ENCODE measurements around the gene HCN1.
"Not testable (repeated sequence)": the region's sequence is repeated elsewhere in the genome, so short reads cannot be mapped to it uniquely, and the experiment has no call there.

The HCN1 gene

DNA sequence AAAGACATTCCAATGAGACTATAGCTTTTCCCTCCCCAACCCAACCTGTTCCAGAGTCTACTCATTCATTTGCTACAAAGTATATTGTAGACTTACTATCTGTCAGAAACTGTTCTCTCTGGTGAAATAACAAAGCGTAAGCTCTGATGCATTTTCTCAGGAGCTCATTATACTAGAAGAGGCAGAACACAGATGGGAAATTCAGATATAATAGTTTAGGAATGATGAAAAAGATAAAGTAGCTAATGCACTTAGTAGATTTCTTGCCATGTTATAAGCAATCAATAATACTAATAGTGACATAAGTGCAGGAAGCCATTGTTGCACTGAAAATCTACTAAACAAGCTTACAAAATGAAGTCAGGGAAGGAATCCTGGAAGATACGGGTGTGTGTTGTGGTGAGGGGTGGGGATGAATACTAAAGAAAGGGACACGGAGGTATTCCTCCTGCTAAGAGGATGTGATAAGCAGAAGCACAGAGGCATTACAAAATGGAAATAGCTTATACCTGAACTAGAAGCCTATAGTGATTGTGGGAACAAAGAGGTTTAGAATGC, 78.2 kb downstream of the HCN1 start:
- no peak for DNase-seq

DNA sequence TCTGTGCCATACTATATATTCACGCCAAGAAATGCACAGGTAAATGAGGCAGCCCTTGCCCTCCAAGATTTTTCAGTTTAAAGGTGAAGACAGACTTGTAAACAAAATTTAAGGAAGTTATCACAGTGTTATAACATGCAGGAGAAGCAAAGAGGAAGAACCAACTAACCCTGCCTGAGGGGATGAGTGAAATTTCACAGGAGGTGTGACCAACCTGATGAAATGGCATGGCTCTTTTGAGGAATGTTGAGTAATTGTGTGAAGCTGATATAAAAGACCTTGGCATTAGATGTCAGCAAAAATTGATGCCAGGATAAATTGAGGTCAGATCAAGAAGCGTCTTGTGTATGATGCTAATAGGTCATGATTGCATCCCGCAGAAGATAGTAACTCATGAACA, 86.5 kb downstream of the HCN1 start:
- DNase-seq = no peak

DNA sequence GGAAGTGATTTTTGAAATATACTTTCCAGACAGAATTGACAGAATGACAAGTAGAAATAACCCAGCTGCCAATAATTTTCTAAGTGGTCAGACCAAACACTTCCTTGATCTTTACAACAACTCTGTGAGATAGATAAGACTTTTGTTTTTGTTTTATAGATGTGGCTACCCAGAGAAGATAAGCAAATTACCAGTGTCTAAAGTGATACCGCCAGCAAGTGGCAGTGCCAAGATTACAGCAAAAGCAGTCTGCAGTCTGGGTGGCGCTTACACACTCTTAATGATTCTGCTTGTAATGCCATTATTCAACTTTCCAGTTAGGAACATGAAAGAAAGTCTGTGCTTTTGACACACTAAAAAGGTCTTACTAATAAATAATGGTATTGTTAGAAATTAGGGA, 92.1 kb downstream of the HCN1 start:
- DNase-seq = no peak

DNA sequence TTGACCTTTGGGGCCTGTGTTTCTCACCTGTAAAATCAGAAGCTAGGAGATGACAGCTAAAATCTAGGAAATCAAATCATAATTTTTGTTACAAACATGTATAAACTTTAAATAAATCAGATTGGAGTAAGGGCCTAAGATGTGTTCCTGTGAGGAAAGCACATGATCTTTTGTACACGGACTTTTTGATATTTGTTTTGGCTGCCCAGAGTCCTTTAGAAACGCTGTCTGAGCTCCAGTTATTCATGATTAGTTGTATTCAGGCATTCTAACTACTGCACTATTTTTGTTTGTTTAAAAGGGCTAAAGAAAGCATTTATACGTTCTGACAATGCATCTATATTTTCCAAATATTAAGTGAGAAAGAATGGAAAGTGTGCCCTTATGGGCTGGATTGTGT, 94.8 kb downstream of the HCN1 start:
- no peak for DNase-seq

DNA sequence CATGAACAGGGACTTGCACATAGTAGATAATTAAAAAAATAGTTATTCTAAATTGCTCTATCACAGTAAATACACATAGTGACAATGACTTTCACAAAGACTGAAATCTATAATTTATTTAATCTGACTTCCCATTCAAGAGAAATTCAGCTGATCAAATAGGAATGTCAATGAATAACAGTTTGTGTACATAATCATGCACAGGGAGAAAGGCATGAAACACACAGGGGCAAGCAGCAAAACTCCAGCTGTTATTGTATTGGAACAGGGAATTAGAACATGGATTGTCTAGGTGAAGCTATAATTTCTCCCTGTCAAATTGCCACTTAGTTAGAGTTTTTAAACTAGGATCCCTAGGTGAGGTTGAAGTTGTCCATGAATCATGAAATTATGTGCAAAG, 99.9 kb downstream of the HCN1 start:
- no peak for DNase-seq

DNA sequence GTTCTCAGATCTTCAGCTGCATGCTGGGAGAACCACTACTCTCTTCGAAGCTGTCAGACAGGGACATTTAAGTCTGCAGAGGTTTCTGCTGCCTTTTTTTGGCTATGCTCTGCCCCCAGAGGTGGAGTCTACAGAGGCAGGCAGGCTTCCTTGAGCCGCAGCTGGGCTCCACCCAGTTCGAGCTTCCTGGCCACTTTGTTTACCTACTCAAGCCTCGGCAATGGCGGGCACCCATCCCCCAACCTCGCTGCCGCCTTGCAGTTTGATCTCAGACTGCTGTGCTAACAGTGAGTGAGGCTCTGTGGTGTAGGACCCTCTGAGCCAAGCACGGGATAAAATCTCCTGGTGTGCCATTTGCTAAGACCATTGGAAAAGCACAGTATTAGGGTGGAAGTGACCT, 110.2 kb downstream of the HCN1 start:
- DNase-seq = not testable (repeated sequence)

DNA sequence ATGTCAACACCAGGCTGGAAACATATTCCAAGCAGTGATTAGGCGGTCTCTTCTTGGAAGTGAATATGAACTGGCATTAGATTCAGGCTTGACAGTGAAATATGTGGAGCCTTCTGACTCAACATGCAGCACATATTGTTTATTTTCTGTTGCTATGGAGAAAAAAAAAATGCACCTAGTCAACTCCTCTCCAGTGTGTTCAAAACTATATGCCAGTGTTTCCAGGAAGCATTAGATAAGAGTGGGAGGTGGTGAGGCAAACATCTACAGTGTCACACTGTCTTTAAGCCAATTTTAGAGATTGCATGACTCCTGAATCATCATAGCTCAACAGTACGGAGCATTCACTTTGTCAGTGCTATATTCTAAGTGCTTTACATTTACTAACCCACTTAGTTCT, 117.9 kb downstream of the HCN1 start:
- no peak for DNase-seq

DNA sequence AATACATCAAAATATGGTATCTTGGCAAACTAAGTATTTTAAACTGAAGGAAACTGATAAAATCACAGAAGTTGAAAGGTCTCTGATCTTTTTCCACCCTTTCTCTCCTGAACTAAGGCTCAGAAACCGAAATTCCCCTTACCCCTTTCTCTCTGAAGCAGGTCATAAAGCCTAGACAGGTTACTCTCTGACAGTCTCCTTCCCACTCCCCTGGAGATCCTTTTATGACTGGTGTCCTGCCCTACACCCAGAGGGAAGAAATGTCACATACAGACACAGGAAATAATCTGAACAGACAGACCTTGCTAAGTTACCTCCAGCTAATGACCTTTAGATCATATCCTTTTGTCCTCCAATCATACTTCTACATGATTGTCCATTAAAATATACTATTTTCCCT, 127.4 kb downstream of the HCN1 start:
- no peak for DNase-seq

DNA sequence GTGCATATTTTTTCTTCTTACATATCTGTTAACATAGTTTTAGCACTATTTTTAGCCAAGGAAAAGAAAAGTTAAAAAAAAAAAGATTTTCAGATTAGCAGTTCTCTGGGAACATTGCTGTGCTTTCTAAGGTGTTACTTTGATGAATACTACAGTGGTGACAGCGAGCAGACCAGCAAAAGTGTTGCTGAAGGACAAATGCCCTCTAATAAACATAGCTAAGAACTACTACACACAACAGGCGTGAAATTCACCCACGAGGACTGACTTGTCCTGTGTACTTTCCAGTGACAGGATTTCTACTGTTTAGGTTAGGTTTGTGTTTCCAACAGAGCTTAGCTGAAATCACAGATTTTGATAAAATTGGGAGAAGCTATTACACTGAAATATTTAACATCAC, 153.8 kb downstream of the HCN1 start:
- DNase-seq = no peak

DNA sequence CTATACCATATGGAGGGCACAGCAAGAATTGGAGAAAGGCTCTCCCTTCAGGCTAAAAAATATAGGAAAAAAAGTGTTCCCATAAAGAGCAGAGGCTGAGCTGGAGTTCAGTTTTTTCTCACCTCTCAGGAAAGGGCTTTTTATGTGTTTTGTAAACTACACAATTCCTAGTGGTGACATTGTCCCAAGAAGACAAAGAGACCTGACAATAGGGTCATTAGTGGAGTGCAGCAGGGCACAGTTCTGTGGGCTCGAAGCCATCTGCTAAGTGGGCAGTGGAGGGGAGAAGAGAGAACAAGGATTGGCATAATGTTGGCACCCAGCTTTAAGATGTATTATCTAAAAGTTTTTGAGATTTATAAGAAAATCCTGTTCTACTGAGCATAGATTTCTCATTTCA, 162.5 kb downstream of the HCN1 start:
- no peak for DNase-seq

DNA sequence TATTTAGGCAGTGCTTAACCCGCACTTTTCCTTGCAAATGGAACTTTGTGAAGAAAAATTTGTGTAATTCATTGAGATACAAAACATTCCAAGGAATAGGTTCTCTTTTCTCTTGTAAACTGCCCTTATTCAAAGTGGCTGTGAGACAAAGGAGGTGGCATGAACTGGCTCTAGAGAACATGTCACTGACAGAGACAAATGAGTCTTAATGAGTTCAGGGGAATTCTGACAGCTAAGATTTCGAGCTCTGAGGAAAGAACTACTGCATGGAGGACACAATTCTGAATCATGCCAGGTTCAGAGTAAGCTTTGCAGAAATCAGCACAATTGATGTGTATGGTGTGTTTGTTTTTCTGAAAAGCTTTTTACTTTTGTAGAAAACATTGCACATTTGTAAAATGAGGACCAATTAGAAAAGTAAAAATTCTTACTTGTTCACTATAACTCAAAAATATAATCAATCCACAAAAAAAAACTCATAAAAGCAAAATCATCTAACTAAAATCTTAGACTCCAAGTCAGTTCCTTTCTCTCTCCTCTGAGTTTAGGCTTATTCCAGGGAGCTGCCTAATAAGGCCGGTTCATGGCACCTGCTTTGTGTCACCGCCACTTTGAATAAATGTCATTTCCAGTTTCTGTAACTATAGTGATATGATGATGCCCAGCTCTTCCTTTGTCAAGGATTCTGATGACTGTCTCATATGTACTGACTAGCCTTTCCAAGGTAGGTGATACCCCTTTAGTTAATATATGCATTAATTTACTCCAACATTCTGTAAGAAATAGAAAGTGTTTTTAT, 163.2 kb downstream of the HCN1 start:
- DNase-seq = no peak

DNA sequence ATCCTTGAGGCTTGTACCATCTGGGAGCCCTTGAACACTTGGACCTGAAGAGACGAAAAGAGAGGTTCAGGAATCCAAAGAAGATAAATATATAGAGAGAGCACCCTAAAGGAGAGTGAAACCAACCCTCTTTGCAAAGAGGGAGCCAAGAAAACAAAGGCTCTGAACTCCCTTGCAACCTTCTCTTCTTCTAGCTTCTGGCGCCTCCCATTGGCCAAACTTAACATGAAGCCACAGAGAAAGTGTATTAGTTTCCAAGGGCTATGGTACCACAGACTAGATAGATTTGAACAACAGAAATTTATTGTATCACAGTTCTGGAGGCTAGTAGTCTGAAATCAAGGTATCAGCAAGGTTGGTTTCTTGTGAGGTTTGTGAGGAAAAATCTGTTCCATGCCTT, 175.1 kb downstream of the HCN1 start:
- DNase-seq = no peak

DNA sequence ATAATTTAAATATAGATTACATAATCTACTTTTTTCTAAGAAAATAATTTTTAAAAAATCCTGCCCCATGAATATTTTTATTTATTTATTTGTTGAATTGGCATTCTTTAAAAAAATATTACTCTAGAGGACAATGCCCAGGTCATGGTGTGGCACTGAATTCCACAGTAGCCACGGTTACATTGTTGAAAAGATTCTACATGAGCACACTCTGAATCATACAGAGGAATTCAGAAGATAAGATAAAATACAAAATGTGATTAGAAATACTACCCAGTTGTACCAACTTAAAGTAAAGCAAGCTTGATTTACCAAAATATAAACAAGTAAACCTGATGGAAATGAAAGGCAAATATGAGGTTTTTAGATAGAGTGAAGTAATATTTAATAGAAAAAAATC, 183.7 kb downstream of the HCN1 start:
- DNase-seq = no peak

DNA sequence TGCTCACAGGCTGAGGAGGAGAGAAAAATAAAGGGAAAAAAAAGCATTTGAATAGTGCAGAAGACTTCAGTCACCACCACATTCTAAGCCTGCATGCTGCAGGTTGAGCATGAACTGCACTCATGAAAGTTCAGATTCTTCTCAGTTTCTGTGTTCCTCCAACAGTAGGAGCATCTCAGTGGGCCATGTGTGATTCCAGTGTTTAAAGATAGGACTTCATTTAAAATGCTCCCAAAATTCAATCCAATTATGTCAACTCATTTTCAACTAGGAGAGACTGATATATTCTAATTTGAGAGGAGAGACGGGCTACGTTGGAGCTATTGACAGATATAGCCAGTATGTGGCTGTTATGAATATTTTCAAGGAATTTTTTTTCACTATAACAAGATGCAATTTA, 186.8 kb downstream of the HCN1 start:
- DNase-seq = no peak

DNA sequence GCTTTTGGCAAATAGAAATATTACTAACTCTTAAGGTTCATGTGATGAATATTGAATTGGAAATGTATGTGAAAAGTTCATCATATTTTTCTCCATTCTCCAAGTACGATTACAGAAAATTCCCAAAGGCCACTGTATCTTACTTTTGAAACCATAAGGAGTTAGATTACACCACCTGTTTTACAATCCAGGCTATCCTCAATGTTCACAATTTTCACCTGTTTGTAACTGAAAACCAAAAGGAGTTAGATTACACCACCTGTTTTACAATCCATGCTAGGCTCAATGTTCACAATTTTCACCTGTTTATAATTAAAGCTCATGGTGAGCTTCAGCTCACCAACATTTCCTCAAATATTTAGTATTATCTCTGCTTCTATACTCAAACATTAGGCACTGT, 188.0 kb downstream of the HCN1 start:
- no peak for DNase-seq

DNA sequence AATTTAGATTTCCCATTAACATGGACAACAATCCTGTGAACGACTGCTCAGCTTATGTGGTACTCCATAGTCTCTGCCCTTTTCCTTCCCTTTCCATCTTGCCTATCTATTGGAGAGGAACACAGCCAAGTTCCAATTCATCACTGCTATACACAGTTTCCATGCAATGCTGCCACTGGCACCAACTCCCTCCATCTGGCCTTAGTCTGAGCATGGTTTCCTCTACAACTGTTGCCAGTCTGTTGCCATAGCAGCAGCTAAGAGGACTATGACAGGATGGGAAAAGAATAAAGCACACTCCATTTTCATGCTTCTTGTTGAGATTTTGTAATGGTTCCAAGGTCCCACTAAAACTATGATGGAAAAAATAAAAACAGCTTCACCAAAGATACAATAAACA, 189.0 kb downstream of the HCN1 start:
- DNase-seq = no peak

DNA sequence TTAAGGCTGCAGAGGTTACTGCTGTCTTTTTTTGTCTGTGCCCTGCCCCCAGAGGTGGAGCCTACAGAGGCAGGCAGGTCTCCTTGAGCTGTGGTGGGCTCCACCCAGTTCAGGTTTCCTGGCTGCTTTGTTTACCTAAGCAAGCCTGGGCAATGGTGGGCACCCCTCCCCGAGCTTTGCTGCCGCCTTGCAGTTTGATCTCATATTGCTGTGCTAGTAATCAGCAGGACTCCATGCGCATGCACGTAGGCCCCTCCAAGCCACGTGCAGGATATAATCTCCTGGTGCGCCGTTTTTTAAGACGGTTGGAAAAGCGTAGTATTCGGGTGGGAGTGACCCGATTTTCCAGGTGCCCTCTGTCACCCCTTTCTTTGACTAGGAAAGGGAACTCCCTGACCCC, 197.2 kb downstream of the HCN1 start:
- not testable (repeated sequence) for DNase-seq

DNA sequence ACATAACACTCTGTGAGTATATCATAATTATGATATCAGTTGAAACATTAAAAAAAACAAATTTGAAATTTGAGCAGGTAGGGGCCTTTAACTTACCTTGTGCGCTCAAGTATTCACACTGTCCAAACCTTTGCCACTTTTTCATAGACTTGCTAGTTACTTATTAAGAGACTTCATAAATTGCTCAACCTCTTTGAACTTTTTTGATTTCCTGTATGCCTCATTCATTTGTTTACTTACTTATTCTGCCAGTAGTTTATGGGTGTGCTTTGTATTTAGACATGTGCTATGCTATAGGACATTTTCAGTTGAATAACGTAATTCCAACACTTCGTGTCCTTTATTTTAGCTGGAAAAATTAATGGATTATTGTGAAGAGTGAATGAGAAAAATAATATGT, 204.8 kb downstream of the HCN1 start:
- DNase-seq = no peak

DNA sequence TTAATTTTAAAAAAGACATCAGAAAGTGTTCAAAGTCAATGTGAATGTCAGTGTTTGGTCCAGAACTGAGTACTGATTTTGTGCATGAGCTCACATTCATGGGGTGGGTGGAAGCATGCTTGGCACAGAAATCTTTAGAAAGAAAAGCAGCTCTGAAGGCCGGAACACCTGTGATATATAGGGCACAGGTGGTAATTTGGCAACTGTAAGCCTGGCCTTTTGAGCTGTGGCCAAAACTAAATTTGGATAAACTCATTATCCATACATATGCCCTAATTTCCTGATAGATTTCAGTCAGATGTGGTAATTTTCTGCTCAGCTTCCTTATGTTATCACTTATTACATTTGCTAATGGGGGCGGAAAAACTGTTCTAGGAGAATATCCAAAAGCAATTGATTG, 211.4 kb downstream of the HCN1 start:
- DNase-seq = no peak

DNA sequence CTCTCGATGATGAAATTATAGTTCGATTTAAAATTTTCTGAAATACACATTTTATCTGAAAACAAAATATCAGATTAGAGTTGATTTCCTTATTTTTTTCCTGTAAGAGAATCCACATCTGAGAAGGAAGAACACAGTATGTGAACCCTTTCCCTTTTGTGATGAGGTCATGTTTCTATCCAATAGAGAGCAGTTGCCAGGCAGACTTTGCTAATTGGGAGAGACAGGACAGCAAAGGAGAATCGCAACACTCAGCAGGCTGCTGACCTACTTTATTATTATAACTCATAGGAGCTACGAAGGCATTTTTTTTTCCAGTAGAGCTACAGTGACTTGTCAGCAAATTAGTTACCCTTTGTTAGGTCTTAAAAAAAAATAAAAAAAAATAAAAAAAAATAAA, 242.1 kb downstream of the HCN1 start:
- no peak for DNase-seq

DNA sequence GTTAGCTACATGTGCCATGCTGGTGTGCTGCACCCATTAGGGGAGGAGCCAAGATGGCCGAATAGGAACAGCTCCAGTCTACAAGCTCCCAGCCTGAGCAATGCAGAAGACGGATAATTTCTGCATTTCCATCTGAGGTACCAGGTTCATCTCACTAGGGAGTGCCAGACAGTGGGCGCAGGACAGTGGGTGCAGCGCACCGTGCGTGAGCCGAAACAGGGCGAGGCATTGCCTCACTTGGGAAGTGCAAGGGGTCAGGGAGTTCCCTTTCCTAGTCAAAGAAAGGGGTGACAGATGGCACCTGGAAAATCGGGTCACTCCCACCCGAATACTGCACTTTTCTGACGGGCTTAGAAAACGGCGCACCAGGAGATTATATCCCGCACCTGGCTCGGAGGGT, 251.3 kb downstream of the HCN1 start:
- not testable (repeated sequence) for DNase-seq

DNA sequence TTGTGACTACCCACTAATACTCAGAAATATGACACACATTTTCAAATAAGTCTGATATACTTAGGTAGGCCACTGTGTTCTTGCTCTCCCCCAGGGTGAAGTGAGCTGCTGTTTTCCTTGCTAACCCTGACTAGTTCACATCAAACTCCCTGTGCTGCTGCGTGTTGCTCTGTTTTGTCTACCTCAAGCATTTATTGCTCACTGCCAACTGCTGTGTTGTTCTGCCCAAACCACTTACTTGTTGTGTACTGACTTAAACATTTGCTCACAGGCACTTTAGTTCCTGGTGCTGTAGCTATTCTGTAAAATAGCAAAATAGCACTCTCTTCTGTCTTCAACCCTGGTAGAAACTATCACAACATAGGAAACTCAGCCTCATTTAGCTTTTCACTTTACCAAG, 255.7 kb downstream of the HCN1 start:
- DNase-seq = no peak

DNA sequence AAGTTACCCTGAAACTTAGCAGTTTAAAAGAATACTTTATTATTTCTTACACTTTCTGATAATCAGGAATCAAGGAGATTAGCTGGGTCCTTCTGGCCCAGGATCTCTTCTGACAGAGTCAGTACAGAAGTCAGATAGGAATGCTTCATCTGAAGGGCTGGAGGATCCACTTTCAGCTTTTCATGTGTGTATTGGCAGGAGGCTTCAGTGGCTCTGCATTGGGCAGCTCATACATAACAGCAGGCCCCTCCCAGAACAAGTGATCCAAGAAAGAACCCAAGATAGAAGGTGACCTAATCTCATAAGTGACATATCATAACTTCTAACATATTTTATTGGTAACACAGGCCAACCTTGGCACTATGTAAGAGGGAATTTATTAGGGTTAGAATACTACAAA, 258.4 kb downstream of the HCN1 start:
- no peak for DNase-seq

DNA sequence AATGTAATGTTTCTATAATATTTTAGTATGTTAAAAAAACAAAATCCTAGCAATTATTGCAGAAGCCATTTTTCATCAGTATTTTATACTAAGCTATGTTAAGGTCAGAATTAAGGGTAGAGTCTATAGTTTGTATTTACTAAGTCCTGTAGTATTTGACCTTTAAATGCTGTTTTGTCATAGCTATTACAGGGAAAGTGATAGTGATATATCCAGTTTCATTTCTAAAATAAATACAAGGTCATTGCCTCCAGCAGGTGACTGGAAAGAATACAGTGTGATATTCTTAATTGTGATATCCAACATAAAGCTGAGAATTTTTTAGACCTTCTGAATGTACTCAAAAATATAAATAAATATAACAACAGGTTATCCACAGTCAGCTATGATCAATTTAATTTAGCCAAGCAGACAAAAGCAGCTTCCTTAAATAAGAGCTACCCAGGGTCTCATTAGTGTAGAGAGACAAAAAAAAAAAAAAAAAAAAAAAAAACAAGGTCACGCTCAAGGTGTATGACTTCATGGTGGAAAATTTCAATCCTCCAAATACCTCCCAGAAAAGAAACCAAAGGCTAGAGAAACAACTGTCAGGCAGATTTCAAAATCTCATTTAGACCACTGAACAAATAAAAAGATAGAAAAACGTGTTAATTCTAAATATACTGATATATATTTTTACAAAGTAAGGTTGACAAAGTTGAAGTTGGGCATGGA, 278.7 kb downstream of the HCN1 start:
- DNase-seq = no peak

Measured in fibroblast of skin of scalp (primary cell).